Posterior vena cava (tissue), 2 donors: ENCODE results near the gene ARL6IP4. TPM values are rescaled to one million over a fixed set of nuclear protein-coding genes. Genes with fewer than 3 reads are reported as not detected.

Experiments
- DNase-seq: peaks from one replicate; pipeline ENCODE4 v3.0.0-alpha.2; 2020; ENCODE audit warnings: low spot score
- intact Hi-C, 2 donors: fragments of 100-400 bp; cut with DNase I; formaldehyde crosslinking; loops; one replicate each; pipeline versions ENCODE4 v1.14.1 to v1.14.2; 2022 to 2023
- total RNA-seq, 2 donors: library from RNA; stranded (reverse); fragmentation: NEBNext Ultra II Directional; extraction: Animal tissue kit (Norgen Biotek cat#: 25700); gene quantifications; one replicate each; pipeline ENCODE4 v1.2.1, GENCODE V29; 2021
- donor health status: DM: yes; HTN: yes; CAD: no.
- donor health status: DM: yes; HTN: yes; CAD: no.

The ARL6IP4 gene
- total RNA-seq, 2 donors from 2014 or later = 125 to 132 TPM

DNA sequence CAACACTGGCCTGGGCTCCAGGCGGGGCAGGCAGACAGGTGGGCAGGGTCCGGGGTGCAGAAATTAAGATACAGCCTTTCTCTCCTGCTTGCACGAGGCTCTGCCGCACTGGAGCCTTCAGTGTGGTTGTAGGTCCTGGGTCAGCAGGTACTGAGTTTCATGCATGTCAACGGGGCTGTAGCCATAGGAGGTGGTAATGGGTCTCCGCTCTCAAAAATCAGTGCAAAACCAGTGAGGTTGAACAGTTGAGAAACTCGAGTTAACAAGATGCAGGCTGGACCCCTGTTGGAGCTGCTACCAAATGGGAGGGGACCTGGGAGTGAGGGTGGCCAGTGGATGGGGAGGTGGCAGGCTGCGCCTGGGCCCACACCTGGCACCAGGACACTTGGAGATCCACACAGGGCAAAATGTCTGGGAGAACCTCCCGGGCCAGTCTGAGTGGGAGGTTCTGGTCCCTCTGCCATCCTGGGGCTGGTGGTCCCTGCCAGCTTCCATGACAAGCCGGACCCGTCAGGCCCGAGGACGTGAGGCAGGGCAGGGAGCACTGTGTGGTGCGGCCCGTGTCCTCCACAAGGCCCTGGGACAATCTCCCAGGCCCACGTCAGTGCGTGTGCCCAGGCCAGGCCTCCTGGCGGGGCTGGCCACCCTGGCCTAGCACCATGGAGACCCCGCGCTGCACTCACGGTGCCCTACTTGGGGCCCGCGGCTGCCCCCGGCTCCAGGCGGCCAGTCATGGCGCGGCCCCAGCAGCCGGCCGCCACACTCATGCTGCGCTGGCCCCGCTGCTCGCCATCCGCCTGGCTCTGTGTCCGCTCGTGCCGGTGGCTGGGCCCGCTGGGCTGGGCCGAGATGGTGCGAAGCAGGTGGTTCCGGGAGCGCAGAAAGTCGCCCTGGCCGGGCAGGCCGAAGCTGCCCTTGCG, 5.1 kb downstream of the ARL6IP4 start:
- intact Hi-C loops = loop anchor here in 1 of 2 donors (5.0 kb wide), 1 partner anchor 52 kb away; no protein-coding TSS in a partner anchor
- no peak for DNase-seq

DNA sequence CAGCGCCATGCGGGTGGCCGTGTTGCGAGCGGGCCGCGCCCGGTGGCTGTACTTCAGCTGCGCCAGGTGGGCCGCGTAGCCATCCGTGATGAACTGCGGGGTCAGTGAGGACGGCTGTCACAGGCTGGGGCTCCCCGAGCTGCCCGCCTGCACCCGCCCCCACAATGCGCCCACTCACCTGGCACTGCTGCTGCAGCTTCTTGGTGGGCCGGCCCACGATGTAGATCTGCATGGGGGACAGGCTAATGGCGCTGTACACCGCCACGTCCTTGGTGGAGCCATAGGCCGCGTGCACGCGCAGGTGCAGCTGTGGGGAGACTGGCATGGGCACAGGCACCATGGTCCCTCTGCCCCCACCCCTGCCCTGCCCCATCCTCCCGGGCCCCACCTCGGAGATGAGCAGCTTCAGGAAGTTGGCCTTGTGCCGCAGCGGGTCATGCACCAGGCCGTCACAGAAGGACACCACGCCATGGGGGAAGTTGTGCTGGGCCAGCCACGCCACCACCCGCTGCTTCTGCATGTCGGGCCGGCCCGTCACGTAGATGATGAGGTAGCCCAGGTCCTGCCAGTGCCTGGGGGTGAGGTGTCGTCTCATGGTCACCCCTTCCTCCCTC, 5.9 kb downstream of the ARL6IP4 start:
- intact Hi-C loops = loop anchor here in 1 of 2 donors (5.0 kb wide), 1 partner anchor 51 kb away; no protein-coding TSS in a partner anchor
- no peak for DNase-seq

DNA sequence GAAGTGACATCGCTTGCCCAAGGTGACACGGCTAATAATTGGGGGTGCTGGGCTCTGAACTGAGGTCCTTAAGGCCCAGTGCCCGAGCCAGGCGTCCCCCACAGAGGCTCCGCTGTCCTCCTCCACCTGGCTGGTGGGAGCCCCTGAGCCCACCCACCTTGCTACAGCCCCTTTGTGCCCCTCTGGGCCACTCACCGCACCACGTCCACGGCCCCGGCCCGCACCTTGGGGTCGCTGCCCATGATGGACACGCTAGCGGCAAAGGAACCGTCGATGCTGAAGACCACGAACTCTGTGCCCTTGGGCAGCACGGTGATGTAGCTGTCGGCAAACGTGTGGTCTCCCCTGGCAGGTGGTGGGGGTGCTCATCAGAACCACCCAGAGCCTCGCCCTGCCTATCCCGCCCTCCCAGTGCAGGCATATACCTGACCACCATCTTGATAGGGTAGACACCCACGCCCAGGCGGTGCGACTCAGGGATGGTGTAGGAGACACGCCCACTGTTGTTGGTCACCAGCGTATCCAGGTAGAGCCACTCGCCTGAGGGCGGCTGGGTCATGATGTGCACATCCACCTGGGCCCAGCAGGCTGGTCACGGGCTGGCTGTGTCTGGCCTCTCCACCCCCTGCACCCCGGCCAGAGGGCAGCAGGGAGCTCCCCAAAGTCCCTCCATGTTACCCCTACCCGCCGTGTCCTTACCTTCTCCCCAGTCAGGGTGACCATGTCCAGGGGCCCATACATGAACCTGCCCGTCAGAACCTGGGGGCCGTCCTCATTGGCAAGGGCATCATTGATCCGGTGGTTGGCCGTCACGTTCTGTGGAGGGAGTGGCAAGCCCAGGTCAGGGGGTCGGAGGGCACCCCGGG, 6.8 kb downstream of the ARL6IP4 start:
- DNase-seq = no peak
- intact Hi-C loops = loop anchor here in 1 of 2 donors (5.0 kb wide), 1 partner anchor 50 kb away; no protein-coding TSS in a partner anchor

DNA sequence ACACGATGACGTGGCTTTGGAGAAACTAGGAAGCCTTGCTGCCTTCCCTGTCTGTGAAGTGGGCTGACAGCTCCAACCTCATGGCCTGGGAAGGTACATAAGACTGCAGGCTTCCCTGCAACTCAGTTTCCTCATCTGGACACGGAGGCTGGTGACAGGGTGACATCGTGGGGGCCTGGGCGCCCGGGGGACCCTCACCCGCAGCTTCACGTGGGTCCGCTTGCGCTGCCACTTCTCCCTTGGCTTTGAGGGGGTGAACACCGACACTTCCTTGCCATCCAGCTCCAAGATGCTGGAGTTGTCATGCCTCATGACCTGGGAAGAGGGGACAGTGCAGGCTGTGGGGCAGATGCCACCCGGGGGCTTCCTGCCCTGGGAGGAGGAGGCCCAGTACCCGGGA, 7.6 kb downstream of the ARL6IP4 start:
- intact Hi-C loops = loop anchor here in 1 of 2 donors (5.0 kb wide), 1 partner anchor 49 kb away; no protein-coding TSS in a partner anchor
- DNase-seq = no peak

DNA sequence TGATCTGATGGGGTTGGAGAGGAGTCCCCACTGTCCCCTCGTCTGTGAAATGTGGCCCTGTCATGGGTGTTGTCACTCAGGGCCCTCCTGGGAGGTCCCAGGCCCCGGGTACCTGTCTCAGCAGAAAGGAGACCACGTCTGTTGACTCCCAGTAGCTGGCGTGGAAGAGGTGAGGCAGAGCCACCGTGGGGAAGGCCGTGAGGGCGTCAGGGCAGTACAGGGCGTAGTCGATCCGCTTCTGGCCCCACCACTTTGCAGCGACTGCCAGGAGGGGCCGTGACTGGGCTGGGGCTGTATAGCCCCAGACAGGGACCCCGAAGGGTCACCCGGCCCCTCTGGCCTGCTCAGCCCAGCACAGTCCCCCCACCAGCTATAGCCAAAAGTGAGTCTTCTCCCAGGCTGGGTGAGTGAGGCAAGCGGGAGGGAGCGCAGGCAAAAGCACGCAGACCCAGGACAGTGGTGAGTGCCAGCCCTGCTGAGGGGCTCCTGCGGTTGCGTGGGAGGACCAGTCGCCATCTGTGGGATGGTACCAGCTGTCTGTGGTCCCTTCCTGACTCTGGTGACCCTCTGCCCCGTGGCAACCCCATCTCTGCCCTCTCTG, 8.2 kb downstream of the ARL6IP4 start:
- no peak for DNase-seq
- intact Hi-C loops = loop anchor here in 1 of 2 donors (5.0 kb wide), 1 partner anchor 49 kb away; no protein-coding TSS in a partner anchor

DNA sequence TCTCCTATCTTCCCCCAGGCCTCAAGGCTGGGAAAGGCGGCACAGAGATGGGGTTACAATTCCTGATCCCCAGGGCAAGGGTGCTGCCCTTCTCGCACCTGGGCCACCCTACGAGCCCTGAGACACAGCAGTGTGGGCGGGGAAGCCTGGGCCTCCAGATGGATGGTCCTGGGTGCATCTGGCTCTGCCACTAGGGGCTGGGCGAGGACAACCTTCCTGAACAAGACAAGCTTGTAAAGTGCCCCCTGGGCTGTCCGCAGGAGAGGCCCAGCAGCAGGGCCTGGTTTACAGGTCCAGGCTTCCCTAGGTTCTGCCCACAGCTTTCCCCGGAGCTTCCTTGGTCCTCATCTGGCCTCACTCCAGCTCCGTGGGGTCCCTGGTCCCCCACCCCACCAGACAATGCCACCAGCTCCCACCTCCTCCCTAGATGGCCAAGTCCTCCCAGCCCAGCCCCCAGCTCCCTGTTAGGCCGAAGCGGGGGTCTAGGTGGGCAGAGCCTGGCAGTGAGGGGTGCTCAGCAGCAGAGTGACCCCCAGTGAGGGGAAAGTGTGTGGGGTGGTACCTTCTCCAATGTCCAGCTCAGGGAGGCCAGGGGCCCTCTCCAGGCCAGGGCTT, 8.9 kb downstream of the ARL6IP4 start:
- intact Hi-C loops = loop anchor here in 1 of 2 donors (5.0 kb wide), 1 partner anchor 48 kb away; no protein-coding TSS in a partner anchor

DNA sequence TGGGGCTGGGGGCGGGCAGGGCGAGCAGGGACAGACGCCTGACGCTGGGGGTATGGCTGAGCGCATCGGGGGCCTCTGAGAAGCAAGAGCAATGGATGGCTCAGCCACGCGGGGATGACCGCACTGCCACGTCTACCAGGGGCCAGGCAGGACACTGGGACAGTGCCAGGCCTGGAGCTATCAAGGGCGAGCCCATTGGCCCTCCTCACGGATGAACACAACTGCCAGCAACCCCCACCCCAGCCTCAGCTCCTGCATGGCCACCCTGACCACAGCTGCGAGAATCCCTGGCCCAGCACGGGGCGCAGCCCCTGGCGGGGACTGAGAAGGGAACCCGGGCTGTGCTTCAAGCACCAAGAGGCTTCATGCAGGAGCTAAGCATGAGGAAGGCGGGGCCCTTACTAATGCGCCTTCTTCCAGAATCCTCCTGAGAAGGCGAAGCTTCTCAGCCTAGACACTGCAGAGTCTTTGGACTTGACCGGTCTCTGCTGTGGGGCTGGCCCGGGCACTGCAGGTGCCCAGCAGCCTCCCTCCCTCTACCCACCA, 9.5 kb downstream of the ARL6IP4 start:
- intact Hi-C loops = loop anchor here (5.0 to 10.0 kb wide), 2 partner anchors 47 to 155 kb away; no protein-coding TSS in a partner anchor
- no peak for DNase-seq

More for the DNA sequence above, 8.9 kb downstream of the ARL6IP4 start:
- no peak for DNase-seq

DNA sequence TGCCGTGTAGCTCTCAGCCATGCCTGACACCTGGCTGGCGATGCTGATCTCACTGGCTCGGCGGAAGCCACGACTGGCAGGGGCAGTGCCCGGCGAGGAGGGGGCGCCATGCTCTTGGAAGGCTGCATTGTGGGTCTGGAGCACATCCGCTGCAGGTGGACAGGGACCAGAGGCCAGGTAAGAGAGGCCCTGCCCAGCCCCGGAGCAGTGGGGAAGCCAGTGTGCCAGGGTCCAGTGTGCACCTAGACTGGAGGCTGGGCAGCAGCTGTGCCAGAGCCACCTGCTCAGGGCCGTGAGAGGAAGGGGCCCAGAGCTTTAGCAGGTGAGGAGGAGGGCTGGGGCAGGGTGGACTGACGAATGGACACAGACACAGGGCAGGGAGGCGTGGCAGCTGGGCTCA, 10.1 kb downstream of the ARL6IP4 start:
- intact Hi-C loops = loop anchor here in 1 of 2 donors (10.0 kb wide), 1 partner anchor 154 kb away; no protein-coding TSS in a partner anchor
- DNase-seq = no peak

DNA sequence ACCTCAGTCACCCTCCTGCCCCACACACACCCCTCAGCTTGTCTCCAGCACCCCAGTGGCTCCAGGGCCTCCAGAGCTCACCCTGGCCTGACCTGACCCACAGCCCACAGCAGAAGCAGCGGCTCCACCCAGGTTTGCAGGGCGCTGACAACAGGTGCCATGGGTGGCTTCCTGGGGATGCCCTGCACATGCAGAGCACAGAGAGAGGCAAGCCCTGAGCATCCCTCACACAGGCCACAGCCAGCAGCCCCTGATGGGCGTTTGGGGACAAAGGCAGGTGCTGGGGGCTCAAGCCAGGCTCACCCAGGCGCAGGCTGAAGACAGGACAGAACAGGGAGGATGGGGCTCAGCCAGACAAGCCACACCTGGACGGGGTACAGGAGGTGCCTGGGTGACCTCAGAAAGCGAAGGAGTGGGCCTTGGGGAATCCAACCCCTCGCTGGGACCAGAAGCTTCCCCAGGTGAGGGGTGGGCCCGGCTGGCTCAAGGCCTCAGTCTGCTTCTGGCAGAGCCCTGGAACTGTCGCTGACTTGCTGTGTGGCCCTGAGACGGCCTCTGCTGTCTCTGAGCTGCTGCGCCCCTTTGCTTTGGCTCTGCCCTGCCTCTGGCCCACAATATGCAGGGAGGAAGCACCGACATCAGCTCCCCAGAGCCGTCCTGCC, 10.6 kb downstream of the ARL6IP4 start:
- DNase-seq = no peak
- intact Hi-C loops = loop anchor here in 1 of 2 donors (10.0 kb wide), 1 partner anchor 154 kb away; no protein-coding TSS in a partner anchor

DNA sequence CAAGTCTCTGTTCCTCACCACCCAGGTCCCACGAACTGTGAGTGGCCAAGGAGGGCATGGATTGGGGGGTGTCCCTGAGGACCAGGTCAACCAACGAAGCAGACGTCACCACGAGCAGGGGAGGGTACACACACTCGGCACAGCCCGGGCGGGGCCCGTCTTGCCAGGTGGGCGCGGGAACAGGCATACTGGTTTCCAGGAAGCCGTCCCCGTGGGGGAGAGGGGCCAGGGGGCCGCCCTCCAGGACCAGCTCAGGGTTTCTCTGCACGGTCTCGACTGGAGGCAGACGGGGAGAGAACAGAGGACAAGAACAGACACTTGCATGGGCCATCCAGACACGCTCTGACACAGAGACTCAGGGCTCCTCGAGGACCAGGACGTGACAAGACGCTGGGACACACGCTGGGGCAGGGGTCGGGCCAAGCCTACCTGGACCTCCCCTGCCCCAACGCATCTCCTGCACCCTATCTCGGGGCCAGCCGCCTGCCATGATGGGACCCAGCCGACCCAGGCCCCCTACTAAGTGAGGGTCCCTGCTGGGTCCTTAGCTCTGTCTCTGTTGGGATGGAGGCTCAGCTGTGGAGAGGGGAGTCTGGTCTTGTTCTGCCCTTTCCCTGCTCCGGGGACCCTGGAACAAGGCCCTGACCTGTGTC, 11.3 kb downstream of the ARL6IP4 start:
- no peak for DNase-seq
- intact Hi-C loops = loop anchor here in 1 of 2 donors (10.0 kb wide), 1 partner anchor 153 kb away; no protein-coding TSS in a partner anchor

DNA sequence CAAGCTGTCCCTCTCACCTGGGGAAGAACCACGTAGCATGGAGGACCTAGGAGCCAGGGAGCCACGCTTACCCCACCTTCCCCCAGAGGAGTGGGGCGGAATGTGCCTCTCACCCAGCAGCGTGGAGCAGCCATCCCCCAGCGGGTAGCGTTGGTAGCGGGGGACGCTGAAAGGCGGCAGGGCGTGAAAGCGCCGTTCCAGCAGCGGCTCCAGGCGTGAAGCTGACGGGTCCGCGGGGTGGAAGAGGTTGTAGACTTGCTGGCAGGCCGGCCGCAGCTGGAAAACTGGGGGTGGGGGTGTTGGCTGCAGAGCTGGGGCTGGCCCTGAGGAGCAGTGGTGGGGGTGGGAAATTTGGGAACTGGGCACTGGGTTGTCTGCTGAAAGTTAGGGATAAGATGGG, 11.9 kb downstream of the ARL6IP4 start:
- intact Hi-C loops = loop anchor here in 1 of 2 donors (10.0 kb wide), 1 partner anchor 152 kb away; no protein-coding TSS in a partner anchor
- no peak for DNase-seq

DNA sequence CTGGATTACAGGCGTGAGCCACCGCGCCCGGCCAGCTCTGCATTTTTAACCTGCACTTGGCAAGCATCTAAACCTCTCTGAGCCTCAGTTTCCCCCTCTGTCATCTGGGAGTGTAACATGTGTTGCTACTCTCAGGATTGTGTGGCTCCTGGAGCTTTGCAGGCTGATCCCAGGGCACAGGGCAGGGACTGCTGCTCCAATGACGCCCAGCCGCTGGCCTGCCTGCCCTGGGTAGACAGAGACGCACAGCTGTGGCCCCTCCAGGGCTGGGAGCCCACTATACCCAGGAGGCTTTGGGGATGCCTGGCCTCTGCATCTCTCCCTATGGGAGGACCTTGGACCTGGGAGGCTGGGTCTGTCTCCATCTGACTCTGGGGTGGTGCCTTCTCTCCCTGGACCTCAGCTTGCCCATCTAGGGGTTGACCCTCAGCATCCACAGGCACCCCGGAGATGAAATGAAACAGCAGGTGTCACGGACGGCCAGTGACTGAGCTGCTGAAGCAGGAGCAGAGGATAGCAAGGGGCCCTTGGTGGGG, 13.7 kb downstream of the ARL6IP4 start:
- no peak for DNase-seq
- intact Hi-C loops = loop anchor here in 1 of 2 donors (10.0 kb wide), 1 partner anchor 151 kb away; no protein-coding TSS in a partner anchor

DNA sequence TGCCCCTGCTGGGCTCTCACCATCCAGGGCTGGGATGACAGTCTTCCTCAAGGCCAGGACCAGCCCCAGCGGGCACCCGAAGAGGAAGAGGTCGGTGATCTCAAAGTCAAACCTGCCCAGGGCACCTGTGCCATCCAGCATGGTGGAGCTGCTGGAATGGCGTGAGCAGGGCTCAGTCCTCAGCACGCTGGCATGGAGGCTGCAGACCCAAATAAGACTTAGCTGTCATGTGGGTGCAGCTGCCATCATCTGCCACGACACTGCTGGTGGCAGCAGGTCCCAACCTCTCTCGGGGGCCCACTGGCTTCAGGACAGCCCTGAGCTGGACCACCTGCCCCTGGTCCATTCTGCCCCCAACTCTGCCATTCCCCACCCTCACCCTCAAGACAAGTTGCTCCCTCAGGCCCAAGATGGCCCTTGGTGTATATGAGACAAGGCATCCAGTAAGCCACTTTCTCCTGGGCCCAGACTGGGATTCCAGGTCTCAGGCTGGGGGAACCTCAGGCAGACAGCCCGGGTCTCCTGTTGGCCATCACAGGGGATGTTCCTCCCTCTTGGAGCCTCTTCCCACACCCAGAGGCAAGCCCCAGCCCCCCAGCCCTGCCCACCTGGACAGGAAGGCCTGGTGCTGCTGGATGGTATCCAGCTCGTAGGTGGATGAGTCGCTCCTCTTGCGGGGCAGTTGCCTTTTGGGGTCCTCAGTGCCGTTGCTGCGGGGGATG, 14.5 kb downstream of the ARL6IP4 start:
- DNase-seq = no peak
- intact Hi-C loops = loop anchor here in 1 of 2 donors (10.0 kb wide), 1 partner anchor 150 kb away; no protein-coding TSS in a partner anchor

DNA sequence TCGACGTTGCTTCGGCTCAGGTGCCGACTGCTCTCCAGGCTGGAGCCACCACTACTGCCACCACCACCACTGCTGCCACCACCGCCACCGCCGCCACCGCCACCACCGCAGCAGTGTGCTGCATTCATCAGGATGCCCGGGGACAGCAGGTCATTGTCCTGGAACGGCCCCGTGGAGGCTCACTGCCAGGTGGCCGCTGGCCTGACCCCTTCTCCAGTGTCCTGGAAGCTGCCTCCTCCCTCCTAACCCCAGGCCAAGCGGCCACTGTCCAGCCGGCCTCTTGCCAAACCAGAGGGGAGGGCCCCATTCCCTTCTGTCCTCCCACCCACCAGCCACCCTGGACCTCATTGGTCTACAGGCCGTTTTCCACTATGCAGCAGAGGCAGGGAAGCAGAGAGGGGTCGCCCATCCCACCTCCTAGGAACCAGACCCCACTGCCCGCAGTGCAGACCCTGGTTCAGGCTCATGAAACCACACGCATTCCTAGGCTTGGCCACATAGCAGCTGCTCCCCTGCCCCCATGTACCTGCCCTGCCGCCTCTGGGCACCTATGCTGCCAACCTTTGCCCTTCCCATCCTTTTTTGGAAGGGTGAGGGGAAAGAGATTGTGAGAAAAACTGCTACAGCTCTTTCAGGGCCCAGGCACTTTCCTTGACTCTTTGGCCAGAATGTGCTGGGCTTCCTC, 15.2 kb downstream of the ARL6IP4 start:
- intact Hi-C loops = loop anchor here in 1 of 2 donors (10.0 kb wide), 1 partner anchor 149 kb away; no protein-coding TSS in a partner anchor

DNA sequence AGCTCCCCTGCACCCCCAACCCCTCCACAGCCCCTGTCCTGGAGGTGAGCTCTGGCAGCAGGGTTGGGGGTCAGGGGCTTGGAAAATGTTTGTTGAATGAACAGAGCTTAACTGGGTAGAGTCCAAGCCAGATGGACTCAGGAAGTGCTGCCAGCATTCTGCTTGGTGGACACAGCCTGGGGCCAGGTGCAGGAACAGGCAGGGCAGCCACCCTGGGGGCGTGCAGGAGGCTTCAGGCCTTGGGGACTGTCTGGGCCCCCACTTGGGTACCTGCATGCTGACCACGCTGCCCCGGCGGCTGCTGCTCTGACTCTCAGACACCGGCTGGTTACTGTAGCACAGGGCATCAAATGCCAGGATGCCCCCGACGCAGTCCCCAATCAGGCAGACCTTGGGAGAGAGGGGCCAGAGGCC, 15.7 kb downstream of the ARL6IP4 start:
- DNase-seq = no peak
- intact Hi-C loops = loop anchor here in 1 of 2 donors (10.0 kb wide), 1 partner anchor 149 kb away; no protein-coding TSS in a partner anchor

More for the DNA sequence above, 15.2 kb downstream of the ARL6IP4 start:
- DNase-seq = peak; percentile 84
